ENCODE measurements around the gene FMN1. TPM values are rescaled to one million over a fixed set of nuclear protein-coding genes. Genes with fewer than 3 reads are reported as not detected.

The FMN1 gene
- total and polyA plus RNA-seq, 12 donors: 0.22 to 5.5 (median 3.3) TPM

GRCh38 chr15:32859996-32860395, 334.5 kb downstream of the FMN1 start:
- no peaks in the 10 kb centered on the region for H3K9me3 ChIP-seq
- WGBS, 2 donors: 85% methylated on average over 2 of the region's 2 CpGs
- H3K4me1 ChIP-seq: peaks cover 0 to 9% (median 0%) of the 10 kb centered on the region in 9 donors

GRCh38 chr15:32859251-32859650, 335.3 kb downstream of the FMN1 start:
- intact Hi-C loops (cut with DNase I): loop anchor here in 1 of 10 donors (10.0 kb wide), 1 partner anchor 136 kb away; no protein-coding TSS in a partner anchor

More at GRCh38 chr15:32859996-32860395, 334.5 kb downstream of the FMN1 start:
- no peak overlapping the region for H3K27ac ChIP-seq
- TF ChIP-seq CTCF (IDR thresholded peaks at IDR 0.05): no peak
- no peak for ATAC-seq
- H3K36me3 ChIP-seq: peaks cover 0 to 5% (median 0%) of the 10 kb centered on the region in 9 donors
- no peak for DNase-seq
- H3K4me3 ChIP-seq: no peak overlapping the region
- intact Hi-C loops (cut with DNase I): loop anchor here in 1 of 10 donors (10.0 kb wide), 1 partner anchor 135 kb away; no protein-coding TSS in a partner anchor
- H3K27me3 ChIP-seq: no peaks in the 10 kb centered on the region

GRCh38 chr15:32857732-32858131, 336.8 kb downstream of the FMN1 start:
- 68 to 69% methylated on average over 2 of the region's 2 CpGs for WGBS, 2 donors
- Histone ChIP-seq H3K4me3 (no peak overlapping the region), H3K27ac (no peak overlapping the region), H3K9me3 (no peaks in the 10 kb centered on the region), H3K27me3 (no peaks in the 10 kb centered on the region), H3K36me3 (peaks cover 0 to 5% (median 0%) of the 10 kb centered on the region in 9 donors), H3K4me1 (peaks cover 0 to 9% (median 0%) of the 10 kb centered on the region in 9 donors)
- no peak for ATAC-seq
- DNase-seq: no peak
- intact Hi-C loops (cut with DNase I): loop anchor here in 1 of 10 donors (10.0 kb wide), 1 partner anchor 137 kb away; no protein-coding TSS in a partner anchor
- TF ChIP-seq CTCF (IDR thresholded peaks at IDR 0.05): no peak

More at GRCh38 chr15:32859251-32859650, 335.3 kb downstream of the FMN1 start:
- 85 to 87% methylated on average over 3 of the region's 3 CpGs for WGBS, 2 donors
- Histone ChIP-seq H3K36me3 (peaks cover 0 to 5% (median 0%) of the 10 kb centered on the region in 9 donors), H3K27me3 (no peaks in the 10 kb centered on the region), H3K9me3 (no peaks in the 10 kb centered on the region), H3K4me3 (no peak overlapping the region), H3K4me1 (peaks cover 0 to 9% (median 0%) of the 10 kb centered on the region in 9 donors), H3K27ac (no peak overlapping the region)
- no peak for ATAC-seq
- no peak for TF ChIP-seq CTCF (IDR thresholded peaks at IDR 0.05)
- no peak for DNase-seq

GRCh38 chr15:32856753-32857152, 337.8 kb downstream of the FMN1 start:
- WGBS, 2 donors: 69 to 72% methylated on average over 4 of the region's 4 CpGs
- Histone ChIP-seq H3K27ac (peak overlapping the region in 4 of 10 donors; percentile 1 to 57 (median 48)), H3K36me3 (peaks cover 0 to 5% (median 0%) of the 10 kb centered on the region in 9 donors), H3K27me3 (no peaks in the 10 kb centered on the region), H3K4me1 (peaks cover 0 to 9% (median 0%) of the 10 kb centered on the region in 9 donors), H3K9me3 (no peaks in the 10 kb centered on the region), H3K4me3 (no peak overlapping the region)
- TF ChIP-seq CTCF (IDR thresholded peaks at IDR 0.05): no peak
- no peak for ATAC-seq
- DNase-seq: no peak
- intact Hi-C loops (cut with DNase I): loop anchor here in 1 of 10 donors (10.0 kb wide), 1 partner anchor 138 kb away; no protein-coding TSS in a partner anchor
